ENCODE measurements around the gene CCDC74B. TPM values are rescaled to one million over a fixed set of nuclear protein-coding genes. Genes with fewer than 3 reads are reported as not detected.
"Not testable (repeated sequence)": the region's sequence is repeated elsewhere in the genome, so short reads cannot be mapped to it uniquely, and the experiment has no call there.

Gene CCDC74B
- total RNA-seq, 1 donor from 2014 or later, result 3.4 TPM

DNA sequence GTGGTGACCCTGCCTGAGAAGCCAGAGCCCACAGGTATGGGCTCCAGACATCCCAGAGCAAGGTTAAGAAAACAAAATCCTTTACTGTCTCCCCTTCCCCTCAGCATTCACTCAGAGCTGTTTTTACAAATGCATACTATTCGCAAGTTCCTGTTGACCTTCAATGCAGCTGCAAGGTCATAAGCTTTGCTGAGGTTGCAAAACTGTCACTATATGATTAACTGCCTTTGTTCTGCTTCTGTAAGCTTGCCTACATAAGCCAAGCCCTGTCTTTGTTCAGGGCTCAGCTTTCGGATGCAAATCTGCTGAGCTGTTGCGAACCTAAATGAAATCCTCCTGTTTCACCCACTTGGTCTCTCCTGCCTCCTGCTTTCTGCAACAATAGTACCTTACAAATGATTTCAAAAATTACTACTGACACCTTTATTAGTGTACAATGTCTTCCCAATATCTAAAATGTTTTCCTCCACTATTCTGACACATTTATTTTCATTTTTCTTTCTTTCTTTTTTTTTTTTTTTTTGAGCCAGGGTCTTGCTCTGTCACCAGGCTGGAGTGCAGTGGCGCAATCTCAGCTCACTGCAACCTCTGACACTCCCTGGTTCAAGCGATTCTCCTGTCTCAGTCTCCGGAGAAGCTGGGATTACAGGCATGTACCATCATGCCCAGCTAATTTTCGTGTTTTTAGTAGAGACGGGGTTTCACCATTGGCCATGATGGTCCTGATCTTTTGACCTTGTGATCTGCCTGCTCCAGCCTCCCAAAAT, 42.1 kb downstream of the CCDC74B start:
- DNase-seq (ENCODE audit: low spot score), result not testable (repeated sequence)

Other genes starting within 250 kb of the CCDC74B start
- gene RAB6C, start 165.4 kb downstream of the CCDC74B start, total RNA-seq, result 0.23 TPM
- gene POTEF, start 15.9 kb downstream of the CCDC74B start, total RNA-seq, result not detected
- 42.1 TPM for gene SMPD4, start 36.5 kb upstream of the CCDC74B start, total RNA-seq
- gene MZT2B, start 37.1 kb upstream of the CCDC74B start, total RNA-seq, result 220 TPM
- not detected for gene TUBA3E, start 53.3 kb upstream of the CCDC74B start, total RNA-seq
- 59.7 TPM for gene IMP4, start 197.8 kb upstream of the CCDC74B start, total RNA-seq
- 126 TPM for gene PTPN18, start 210.9 kb upstream of the CCDC74B start, total RNA-seq